ENCODE measurements around the gene CD7. TPM values are rescaled to one million over a fixed set of nuclear protein-coding genes. Genes with fewer than 3 reads are reported as not detected.
A peak's percentile ranks its signal among the peaks of the same experiment; 100 is the strongest.

The CD7 gene
- total and polyA plus RNA-seq, 2 donors (not counting 1 experiment from before 2014, with no cell fraction given), result 0.67 to 1.3 TPM

DNA sequence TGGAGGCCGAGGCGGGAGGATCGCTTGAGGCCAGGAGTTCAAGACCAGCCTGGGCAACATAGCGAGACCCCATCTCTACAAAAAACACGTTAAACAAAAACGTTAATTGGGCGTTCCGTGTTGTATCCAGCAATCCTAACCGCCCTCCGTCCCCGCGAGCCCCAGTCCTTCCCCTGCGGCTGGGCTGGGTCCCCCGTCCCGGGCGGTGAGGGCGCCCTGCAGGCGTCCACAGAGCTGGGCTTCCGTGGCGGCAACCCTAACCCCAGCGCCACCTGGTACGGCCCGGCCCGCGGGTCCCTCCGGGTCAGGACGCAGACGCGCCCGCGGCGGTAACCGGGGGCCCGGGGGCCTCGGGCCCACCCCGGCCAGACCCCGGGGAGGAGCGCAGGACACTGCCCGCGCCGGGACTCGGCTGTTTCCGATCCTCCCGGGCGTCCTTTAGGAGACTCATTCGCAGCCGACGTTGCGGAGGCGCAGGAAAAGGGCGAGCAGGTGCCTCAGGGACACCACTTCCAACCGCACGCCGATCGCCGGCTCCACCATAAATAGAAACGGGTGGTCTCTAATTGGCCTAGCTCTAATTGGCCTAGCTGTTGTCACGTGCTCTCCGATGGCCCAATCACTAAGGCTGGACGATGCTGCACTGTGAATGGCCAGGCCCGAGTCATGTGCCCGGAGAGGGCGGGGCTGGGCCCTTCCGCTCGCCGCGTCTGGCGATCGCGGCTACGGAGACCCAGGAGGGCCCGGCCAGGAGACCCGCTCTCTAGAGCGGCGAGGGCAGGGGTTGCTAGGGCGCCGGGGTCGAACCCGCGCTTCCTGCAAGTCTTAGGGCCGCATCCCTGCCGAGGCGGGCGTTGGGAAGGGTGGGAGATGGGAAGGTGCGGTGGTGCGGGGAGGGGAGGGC is 24.9 kb downstream of the CD7 start:
- Mint-ChIP-seq H3K4me3 (peak overlapping the region; percentile 93), H3K27me3 (no peaks in the 10 kb centered on the region), H3K9me3 (ENCODE audit: insufficient read depth) (no peaks in the 10 kb centered on the region), H3K27ac (peak overlapping the region; percentile 93), H3K4me1 (peaks cover 42% of the 10 kb centered on the region)
- Histone ChIP-seq H3K4me2 (replicated peaks; ENCODE audit: low read depth, low read length, poor library complexity, severe bottlenecking) (peak overlapping the region; percentile 92), H3K4me1 (ENCODE audit: control insufficient read depth in 2 of 2, insufficient read depth in 2 of 2, low read length in 2 of 2) (peaks cover 20 to 31% of the 10 kb centered on the region in 2 donors), H3K79me2 (ENCODE audit: control insufficient read depth, insufficient read depth, low read length) (no peaks in the 10 kb centered on the region), H3K36me3 (replicated peaks in 1 of 2; ENCODE audit: control extremely low read depth in 1 of 2, control insufficient read depth in 1 of 2, extremely low read depth in 1 of 2, insufficient read depth in 2 of 2, low read length in 1 of 2) (no peaks in the 10 kb centered on the region), H3K4me3 (ENCODE audit: control extremely low read depth in 1 of 5, extremely low read depth in 1 of 5, insufficient read depth in 1 of 5, low read depth in 2 of 5, low read length in 4 of 5) (peak overlapping the region; percentile 50 to 86 (median 72)), H4K20me1 (ENCODE audit: control insufficient read depth, insufficient read depth, low read length, poor library complexity, severe bottlenecking) (no peaks in the 10 kb centered on the region), H3K9ac (ENCODE audit: low read length) (peak overlapping the region; percentile 75), H3K9me3 (ENCODE audit: control extremely low read depth in 1 of 3, control insufficient read depth in 2 of 3, insufficient read depth in 1 of 3, low read length in 2 of 3) (no peaks in the 10 kb centered on the region), H2AFZ (ENCODE audit: insufficient read depth, low read depth, low read length, poor library complexity, severe bottlenecking) (peak overlapping the region; percentile 89), H3K27me3 (replicated peaks in 1 of 4; ENCODE audit: control extremely low read depth in 1 of 4, control insufficient read depth in 3 of 4, insufficient read depth in 4 of 4, low read length in 3 of 4) (no peaks in the 10 kb centered on the region), H3K27ac (ENCODE audit: low read length in 2 of 2) (peak overlapping the region; percentile 92 to 97)
- 4% methylated on average over 86 of the region's 86 CpGs for WGBS (ENCODE audit: insufficient coverage)
- CTCF ChIA-PET, result interaction anchor here (1.0 to 1.9 kb wide), 6 partner anchors 9 to 86 kb away, joined by 3 to 16 read pairs (median 3); partner anchors contain the start of gene CD7
- intact Hi-C loops (cut with micrococcal nuclease), result loop anchor here (1.0 to 10.0 kb wide), 3 partner anchors 19 to 428 kb away; partner anchors contain the start of genes CSNK1D, HEXD, OGFOD3 and P4HB
- POLR2A ChIA-PET, result interaction anchor here (0.6 to 3.3 kb wide), 10 partner anchors 8 to 157 kb away, joined by 3 to 28 read pairs (median 4); partner anchors contain the start of genes CSNK1D and SLC16A3
- ATAC-seq (ENCODE audit: low read depth) (peak; percentile 93), DNase-seq (peak; percentile 96)
- TF ChIP-seq, protein P1, sequence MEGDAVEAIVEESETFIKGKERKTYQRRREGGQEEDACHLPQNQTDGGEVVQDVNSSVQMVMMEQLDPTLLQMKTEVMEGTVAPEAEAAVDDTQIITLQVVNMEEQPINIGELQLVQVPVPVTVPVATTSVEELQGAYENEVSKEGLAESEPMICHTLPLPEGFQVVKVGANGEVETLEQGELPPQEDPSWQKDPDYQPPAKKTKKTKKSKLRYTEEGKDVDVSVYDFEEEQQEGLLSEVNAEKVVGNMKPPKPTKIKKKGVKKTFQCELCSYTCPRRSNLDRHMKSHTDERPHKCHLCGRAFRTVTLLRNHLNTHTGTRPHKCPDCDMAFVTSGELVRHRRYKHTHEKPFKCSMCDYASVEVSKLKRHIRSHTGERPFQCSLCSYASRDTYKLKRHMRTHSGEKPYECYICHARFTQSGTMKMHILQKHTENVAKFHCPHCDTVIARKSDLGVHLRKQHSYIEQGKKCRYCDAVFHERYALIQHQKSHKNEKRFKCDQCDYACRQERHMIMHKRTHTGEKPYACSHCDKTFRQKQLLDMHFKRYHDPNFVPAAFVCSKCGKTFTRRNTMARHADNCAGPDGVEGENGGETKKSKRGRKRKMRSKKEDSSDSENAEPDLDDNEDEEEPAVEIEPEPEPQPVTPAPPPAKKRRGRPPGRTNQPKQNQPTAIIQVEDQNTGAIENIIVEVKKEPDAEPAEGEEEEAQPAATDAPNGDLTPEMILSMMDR (IDR thresholded peaks at IDR 0.05), result no peak
- TF ChIP-seq EZH2 (IDR thresholded peaks at IDR 0.05; ENCODE audit: borderline replicate concordance, insufficient read depth, low read depth, low read length, poor library complexity, severe bottlenecking), result no peak
